CD4-positive, alpha-beta T cell treated with Interleukin-10 for 1 hour (primary cell): ENCODE data around the gene SSTR5.

ENCODE experiments used
- DNase-seq: peaks from one replicate; pipeline ENCODE4 v3.0.0-alpha.2; 2020

Gene SSTR5

GRCh38 chr16:1040346-1040745 lies 32.2 kb upstream of the SSTR5 start:
- DNase-seq = no peak

GRCh38 chr16:1042049-1042744 lies 30.4 kb upstream of the SSTR5 start:
- no peak for DNase-seq

- DNase-seq = no peak
Measured at GRCh38 chr16:1042866-1043265, 29.7 kb upstream of the SSTR5 start.

- no peak for DNase-seq
Measured at GRCh38 chr16:1043881-1044451, 28.6 kb upstream of the SSTR5 start.

GRCh38 chr16:1044460-1045309 lies 27.9 kb upstream of the SSTR5 start:
- DNase-seq = no peak

GRCh38 chr16:1045310-1045992 lies 27.1 kb upstream of the SSTR5 start:
- no peak for DNase-seq

GRCh38 chr16:1045993-1046911 lies 26.3 kb upstream of the SSTR5 start:
- no peak for DNase-seq

- no peak for DNase-seq
Measured at GRCh38 chr16:1047123-1047522, 25.4 kb upstream of the SSTR5 start.

GRCh38 chr16:1047801-1048200 lies 24.7 kb upstream of the SSTR5 start:
- DNase-seq = no peak

- DNase-seq = no peak
Measured at GRCh38 chr16:1048442-1049112, 24.0 kb upstream of the SSTR5 start.

GRCh38 chr16:1049113-1049975 lies 23.2 kb upstream of the SSTR5 start:
- no peak for DNase-seq

GRCh38 chr16:1049976-1050247 lies 22.6 kb upstream of the SSTR5 start:
- DNase-seq = no peak

- DNase-seq = no peak
Measured at GRCh38 chr16:1050516-1050915, 22.0 kb upstream of the SSTR5 start.

GRCh38 chr16:1050921-1051320 lies 21.6 kb upstream of the SSTR5 start:
- DNase-seq = no peak

- no peak for DNase-seq
Measured at GRCh38 chr16:1051446-1051845, 21.1 kb upstream of the SSTR5 start.

- DNase-seq = no peak
Measured at GRCh38 chr16:1052721-1053120, 19.8 kb upstream of the SSTR5 start.

GRCh38 chr16:1053121-1053521 lies 19.4 kb upstream of the SSTR5 start:
- no peak for DNase-seq

- DNase-seq = no peak
Measured at GRCh38 chr16:1053700-1054368, 18.7 kb upstream of the SSTR5 start.

- DNase-seq = peak; percentile 9
Measured at GRCh38 chr16:1054660-1055556, 17.6 kb upstream of the SSTR5 start.
